HG03097 (cell line): Measurements from ENCODE around the gene ZNF583.

Source experiments
- ATAC-seq: cut with Tn5 transposase; IDR thresholded peaks from one replicate; pipeline ENCODE4 v1.9.1; 2021; ENCODE audit not compliant: unreplicated experiment, low FRiP score

ZNF583 gene

GRCh38 chr19:56441206-56441792 is 37.2 kb downstream of the ZNF583 start:
- ATAC-seq = no peak

GRCh38 chr19:56474308-56474707 is 70.2 kb downstream of the ZNF583 start:
- no peak for ATAC-seq

- no peak for ATAC-seq
Observed at GRCh38 chr19:56476093-56476492, 72.0 kb downstream of the ZNF583 start.
